ENCODE measurements around the gene NT5M.

Gene NT5M

GRCh38 chr17:17326275-17326875 is 23.2 kb downstream of the NT5M start:
- in situ Hi-C loops (cut with HindIII; ENCODE audit: low pct_unique_long_range_greater_than_20kb, low sequenced_read_pairs): no loop called here
- no peak for DNase-seq (ENCODE audit: low read depth in 1 of 2, low spot score in 1 of 2)
- TF ChIP-seq JUND (IDR thresholded peaks at IDR 0.05; ENCODE audit: low read depth): no peak

GRCh38 chr17:17328251-17328650 is 25.1 kb downstream of the NT5M start:
- no peak for TF ChIP-seq JUND (IDR thresholded peaks at IDR 0.05; ENCODE audit: low read depth)
- in situ Hi-C loops (cut with HindIII; ENCODE audit: low pct_unique_long_range_greater_than_20kb, low sequenced_read_pairs): no loop called here
- DNase-seq (ENCODE audit: low read depth in 1 of 2, low spot score in 1 of 2): no peak

- in situ Hi-C loops (cut with HindIII; ENCODE audit: low pct_unique_long_range_greater_than_20kb, low sequenced_read_pairs): no loop called here
- TF ChIP-seq JUND (IDR thresholded peaks at IDR 0.05; ENCODE audit: low read depth): no peak
- DNase-seq (ENCODE audit: low read depth in 1 of 2, low spot score in 1 of 2): no peak
These were observed 38.3 kb downstream of the NT5M start for GRCh38 chr17:17341452-17341851.

- in situ Hi-C loops (cut with HindIII; ENCODE audit: low pct_unique_long_range_greater_than_20kb, low sequenced_read_pairs): no loop called here
These were observed 39.2 kb downstream of the NT5M start for GRCh38 chr17:17342242-17342945.

GRCh38 chr17:17343160-17343735 is 40.1 kb downstream of the NT5M start:
- in situ Hi-C loops (cut with HindIII; ENCODE audit: low pct_unique_long_range_greater_than_20kb, low sequenced_read_pairs): no loop called here
- no peak for TF ChIP-seq JUND (IDR thresholded peaks at IDR 0.05; ENCODE audit: low read depth)
- no peak for DNase-seq (ENCODE audit: low read depth in 1 of 2, low spot score in 1 of 2)

More at GRCh38 chr17:17342242-17342945, 39.2 kb downstream of the NT5M start:
- TF ChIP-seq JUND (IDR thresholded peaks at IDR 0.05; ENCODE audit: low read depth): no peak
- DNase-seq (ENCODE audit: low read depth in 1 of 2, low spot score in 1 of 2): no peak

- no peak for TF ChIP-seq JUND (IDR thresholded peaks at IDR 0.05; ENCODE audit: low read depth)
- in situ Hi-C loops (cut with HindIII; ENCODE audit: low pct_unique_long_range_greater_than_20kb, low sequenced_read_pairs): no loop called here
- no peak for DNase-seq (ENCODE audit: low read depth in 1 of 2, low spot score in 1 of 2)
These were observed 40.8 kb downstream of the NT5M start for GRCh38 chr17:17343896-17344506.

GRCh38 chr17:17344507-17345293 is 41.5 kb downstream of the NT5M start:
- in situ Hi-C loops (cut with HindIII; ENCODE audit: low pct_unique_long_range_greater_than_20kb, low sequenced_read_pairs): no loop called here
- no peak for TF ChIP-seq JUND (IDR thresholded peaks at IDR 0.05; ENCODE audit: low read depth)
- no peak for DNase-seq (ENCODE audit: low read depth in 1 of 2, low spot score in 1 of 2)

GRCh38 chr17:17345294-17345597 is 42.1 kb downstream of the NT5M start:
- in situ Hi-C loops (cut with HindIII; ENCODE audit: low pct_unique_long_range_greater_than_20kb, low sequenced_read_pairs): no loop called here
- TF ChIP-seq JUND (IDR thresholded peaks at IDR 0.05; ENCODE audit: low read depth): no peak
- no peak for DNase-seq (ENCODE audit: low read depth in 1 of 2, low spot score in 1 of 2)

GRCh38 chr17:17345686-17346427 is 42.7 kb downstream of the NT5M start:
- TF ChIP-seq JUND (IDR thresholded peaks at IDR 0.05; ENCODE audit: low read depth): no peak
- in situ Hi-C loops (cut with HindIII; ENCODE audit: low pct_unique_long_range_greater_than_20kb, low sequenced_read_pairs): no loop called here
- no peak for DNase-seq (ENCODE audit: low read depth in 1 of 2, low spot score in 1 of 2)

- DNase-seq (ENCODE audit: low read depth in 1 of 2, low spot score in 1 of 2): no peak
- in situ Hi-C loops (cut with HindIII; ENCODE audit: low pct_unique_long_range_greater_than_20kb, low sequenced_read_pairs): no loop called here
- TF ChIP-seq JUND (IDR thresholded peaks at IDR 0.05; ENCODE audit: low read depth): no peak
These were observed 43.5 kb downstream of the NT5M start for GRCh38 chr17:17346428-17347233.

- in situ Hi-C loops (cut with HindIII; ENCODE audit: low pct_unique_long_range_greater_than_20kb, low sequenced_read_pairs): no loop called here
- no peak for DNase-seq (ENCODE audit: low read depth in 1 of 2, low spot score in 1 of 2)
- no peak for TF ChIP-seq JUND (IDR thresholded peaks at IDR 0.05; ENCODE audit: low read depth)
These were observed 44.2 kb downstream of the NT5M start for GRCh38 chr17:17347234-17347955.

Data from T47D (cell line).